H1 (cell line): ENCODE data around the gene MGAT4B. TPM values are rescaled to one million over a fixed set of nuclear protein-coding genes. Genes with fewer than 3 reads are reported as not detected.

ENCODE experiments used
- CTCF ChIA-PET: fragments of 300-600 bp; sonication (Branson Sonifier 250); formaldehyde crosslinking; loops from one replicate; lab custom pipeline; 2021; ENCODE audit not compliant: partially characterized antibody; lab: Charles Lee
- POLR2A ChIA-PET: fragments of 300-600 bp; sonication (Branson Sonifier 250); formaldehyde crosslinking; loops from one replicate; lab custom pipeline; 2021; ENCODE audit warnings: inconsistent platforms; ENCODE audit not compliant: partially characterized antibody; lab: Charles Lee
- DNase-seq, 2 experiments: peaks; one replicate each; pipeline versions ENCODE4 v3.0.0 to v3.0.0-alpha.2; 2010 to 2022; ENCODE audit warnings: low spot score in 2 of 2, low read depth in 1 of 2, mixed read lengths in 1 of 2
- FAIRE-seq: peaks from 2 replicates; lab custom pipeline; 2011; peaks lifted over from hg19 to GRCh38; lab: Jason Lieb, UNC
- H2AFZ ChIP-seq: 2 replicates; pipeline ENCODE4 v1.8.1; 2012; ENCODE audit warnings: low read length, inconsistent platforms
- H2AK5ac ChIP-seq: 2 replicates; pipeline ENCODE4 v1.6.1; 2013; ENCODE audit warnings: low read depth, low read length
- H2BK120ac ChIP-seq: replicated peaks from 2 replicates; pipeline ENCODE3; 2013; ENCODE audit warnings: low read depth, low read length, inconsistent platforms
- H2BK12ac ChIP-seq: 2 replicates; pipeline ENCODE4 v1.6.1; 2013; ENCODE audit warnings: low read depth, low read length
- H2BK15ac ChIP-seq: 2 replicates; pipeline ENCODE4 v1.6.1; 2013; ENCODE audit warnings: low read length
- H2BK20ac ChIP-seq: 2 replicates; pipeline ENCODE4 v1.6.1; 2013; ENCODE audit warnings: low read length
- H2BK5ac ChIP-seq: 2 replicates; pipeline ENCODE4 v1.6.1; 2013; ENCODE audit warnings: low read depth, low read length
- H3K14ac ChIP-seq: 2 replicates; pipeline ENCODE4 v1.6.1; 2013; ENCODE audit warnings: inconsistent platforms; ENCODE audit not compliant: insufficient read length
- H3K18ac ChIP-seq: 2 replicates; pipeline ENCODE4 v1.6.1; 2013; ENCODE audit warnings: low read length; ENCODE audit errors: extremely low read depth
- H3K23ac ChIP-seq: 2 replicates; pipeline ENCODE4 v1.6.1; 2013; ENCODE audit warnings: inconsistent platforms; ENCODE audit not compliant: insufficient read length
- H3K23me2 ChIP-seq: 2 replicates; pipeline ENCODE4 v1.6.1; 2013; ENCODE audit warnings: low read depth, low read length
- H3K27ac ChIP-seq: 2 replicates; pipeline ENCODE4 v1.6.1; 2011; ENCODE audit warnings: low read depth, low read length, inconsistent platforms
- H3K27me3 ChIP-seq, 4 experiments: replicated peaks in 1 of 4; 1 replicate in 1 of 4; 2 replicates in 3 of 4; pipeline versions ENCODE4 v1.6.1 to v1.8.1; 2011 to 2013; ENCODE audit warnings: low read length in 3 of 4, mild to moderate bottlenecking in 3 of 4, inconsistent platforms in 2 of 4, mixed read lengths in 2 of 4, moderate library complexity in 1 of 4; ENCODE audit not compliant: control insufficient read depth in 3 of 4, insufficient read depth in 3 of 4; ENCODE audit errors: extremely low read depth in 1 of 4
- H3K36me3 ChIP-seq, 4 experiments: 2 replicates each; pipeline versions ENCODE4 v1.6.1 to v1.8.1; 2011 to 2013; ENCODE audit warnings: mild to moderate bottlenecking in 4 of 4, low read length in 3 of 4, moderate library complexity in 2 of 4, control low read depth in 1 of 4, inconsistent platforms in 1 of 4; ENCODE audit not compliant: insufficient read depth in 4 of 4, control insufficient read depth in 2 of 4
- H3K4ac ChIP-seq: replicated peaks from 2 replicates; pipeline ENCODE3; 2013; ENCODE audit warnings: low read length, low read depth, mixed read lengths, inconsistent platforms; ENCODE audit not compliant: insufficient read length
- H3K4me1 ChIP-seq, 4 experiments: replicated peaks in 1 of 4; 1 replicate in 1 of 4; 2 replicates in 3 of 4; pipeline versions ENCODE4 v1.6.1 to v1.8.1; 2011 to 2013; ENCODE audit warnings: low read length in 3 of 4, inconsistent platforms in 2 of 4, mixed read lengths in 1 of 4; ENCODE audit not compliant: insufficient read depth in 4 of 4, control insufficient read depth in 3 of 4
- H3K4me2 ChIP-seq, 2 experiments: 2 replicates each; pipeline versions ENCODE4 v1.6.1 to v1.8.1; 2011 to 2013; ENCODE audit warnings: low read depth in 2 of 2, low read length in 2 of 2, control low read depth in 1 of 2, inconsistent platforms in 1 of 2, mild to moderate bottlenecking in 1 of 2; ENCODE audit not compliant: insufficient read depth in 1 of 2
- H3K4me3 ChIP-seq, 4 experiments: fragments of 200-600, 300-600 bp in 1 of 4; sonication (generic), shearing (Covaris generic), sonication (Bioruptor Twin) in 1 of 4; 2 replicates each; pipeline versions ENCODE4 v1.5.1 to v1.8.1; 2011 to 2016; ENCODE audit warnings: low read length in 4 of 4, low read depth in 3 of 4, control low read depth in 2 of 4, inconsistent platforms in 2 of 4, mild to moderate bottlenecking in 2 of 4, mixed read lengths in 1 of 4, moderate library complexity in 1 of 4; ENCODE audit not compliant: insufficient read depth in 2 of 4; ENCODE audit errors: extremely low read depth in 1 of 4
- H3K56ac ChIP-seq: replicated peaks from 2 replicates; pipeline ENCODE3; 2013; ENCODE audit warnings: low read depth, mild to moderate bottlenecking, mixed read lengths, low read length, inconsistent platforms; ENCODE audit not compliant: insufficient read length
- H3K79me1 ChIP-seq: 2 replicates; pipeline ENCODE4 v1.6.1; 2013; ENCODE audit warnings: low read depth, low read length, control low read depth
- H3K79me2 ChIP-seq, 2 experiments: 2 replicates each; pipeline versions ENCODE4 v1.6.1 to v1.8.1; 2012 to 2013; ENCODE audit warnings: low read length in 2 of 2, mild to moderate bottlenecking in 2 of 2, inconsistent platforms in 1 of 2; ENCODE audit not compliant: insufficient read depth in 2 of 2, control insufficient read depth in 1 of 2
- H3K9ac ChIP-seq, 4 experiments: replicated peaks in 1 of 4; 1 replicate in 1 of 4; 2 replicates in 3 of 4; pipeline versions ENCODE4 v1.6.1 to v1.8.1; 2011 to 2013; ENCODE audit warnings: low read depth in 3 of 4, low read length in 3 of 4, control low read depth in 2 of 4, mild to moderate bottlenecking in 2 of 4, moderate library complexity in 2 of 4, inconsistent platforms in 1 of 4; ENCODE audit errors: extremely low read depth in 1 of 4
- H3K9me3 ChIP-seq, 2 experiments: 2 replicates each; pipeline versions ENCODE4 v1.6.1 to v1.8.1; 2012 to 2013; ENCODE audit warnings: mild to moderate bottlenecking in 2 of 2, moderate library complexity in 2 of 2, control low read depth in 1 of 2, inconsistent platforms in 1 of 2, low read depth in 1 of 2, low read length in 1 of 2, mixed read lengths in 1 of 2; ENCODE audit not compliant: insufficient read depth in 2 of 2
- H4K20me1 ChIP-seq, 2 experiments: replicated peaks in 1 of 2; 2 replicates each; pipeline versions ENCODE3 to v1.8.1; 2011 to 2013; ENCODE audit warnings: inconsistent platforms in 2 of 2, low read length in 2 of 2, mild to moderate bottlenecking in 1 of 2; ENCODE audit not compliant: insufficient read depth in 2 of 2, control insufficient read depth in 1 of 2
- H4K5ac ChIP-seq: 2 replicates; pipeline ENCODE4 v1.6.1; 2013; ENCODE audit warnings: low read length, low read depth, mixed read lengths, inconsistent platforms; ENCODE audit not compliant: insufficient read length
- H4K8ac ChIP-seq: 2 replicates; pipeline ENCODE4 v1.8.0; 2013; ENCODE audit warnings: mild to moderate bottlenecking, moderate library complexity, low read length, inconsistent platforms; ENCODE audit not compliant: insufficient read depth; ENCODE audit errors: extremely low read depth
- H4K91ac ChIP-seq: replicated peaks from 2 replicates; pipeline ENCODE3; 2013; ENCODE audit warnings: low read length, mixed read lengths, inconsistent platforms; ENCODE audit not compliant: insufficient read length
- ASH2L ChIP-seq: fragments of 200-600, 300-600 bp; sonication (generic); IDR thresholded peaks from one replicate; pipeline ENCODE4 v1.7.1; 2017; ENCODE audit warnings: low read length
- BACH1 ChIP-seq: IDR thresholded peaks from 2 replicates; pipeline ENCODE4 v1.6.1; 2012; ENCODE audit warnings: low read length, improper control_type of control experiment
- PHF8 ChIP-seq: fragments of 200-600 bp; sonication (generic); conservative IDR thresholded peaks from 2 replicates; pipeline ENCODE4 v1.7.1; 2012; ENCODE audit warnings: low read depth, mild to moderate bottlenecking, inconsistent platforms, low read length, moderate library complexity
- POU5F1 ChIP-seq: IDR thresholded peaks from 2 replicates; pipeline ENCODE4 v1.6.1; 2011; ENCODE audit warnings: low read depth, mild to moderate bottlenecking, low read length, moderate library complexity
- RNF2 ChIP-seq: fragments of 200-900, 300-1000 bp; sonication (generic); IDR thresholded peaks from 2 replicates; pipeline ENCODE4 v1.7.1; 2016; ENCODE audit warnings: borderline replicate concordance, low read depth, mild to moderate bottlenecking, antibody characterized with exemption, low read length; ENCODE audit not compliant: poor library complexity, severe bottlenecking; ENCODE audit errors: missing control alignments
- ZNF274 ChIP-seq: IDR thresholded peaks from 2 replicates; pipeline ENCODE4 v1.7.0; 2012; ENCODE audit warnings: low read length, borderline replicate concordance; ENCODE audit errors: extremely low read depth
- WGBS, 2 experiments: shearing (Covaris generic) in 1 of 2; methylation state at CpG; one replicate each; pipeline versions ENCODE4 v1.1.6 to v1.1.7; 2013 to 2015; ENCODE audit warnings: low lambda C conversion rate in 2 of 2, mixed read lengths in 2 of 2, inconsistent platforms in 1 of 2, low coverage in 1 of 2, missing lambda C conversion rate in 1 of 2; ENCODE audit not compliant: insufficient replicate concordance in 2 of 2, insufficient coverage in 1 of 2, insufficient read length in 1 of 2; ENCODE audit errors: extremely low coverage in 1 of 2, missing lambda C conversion rate in 1 of 2; 5-methylcytosine and 5-hydroxymethylcytosine counted together
- polyA plus RNA-seq, 7 experiments: library from polyadenylated mRNA; depleted of rRNA in 3 of 7; stranded (reverse) in 5 of 7; unstranded in 2 of 7; fragments of >200 nt in 5 of 7; fragments of 200-250 nt in 2 of 7; gene quantifications; 1 replicate in 5 of 7; 2 replicates in 1 of 7; 4 replicates in 1 of 7; pipeline versions ENCODE4 v1.2.1 to v1.2.3, GENCODE V29; 2011 to 2013; ENCODE audit warnings: missing spikeins in 2 of 7, mixed read lengths in 2 of 7
- total RNA-seq: library from RNA; stranded (reverse); fragmentation: NEBNext Ultra II Directional; extraction: Animal tissue kit (Norgen Biotek cat#: 25700); gene quantifications from 2 replicates; pipeline ENCODE4 v1.2.1, GENCODE V29; 2021

The MGAT4B gene
- total and polyA plus RNA-seq, 2 of the 8 experiments (the other 6 are each of a cell fraction or from before 2014, with no cell fraction given): 116 to 128 TPM

DNA sequence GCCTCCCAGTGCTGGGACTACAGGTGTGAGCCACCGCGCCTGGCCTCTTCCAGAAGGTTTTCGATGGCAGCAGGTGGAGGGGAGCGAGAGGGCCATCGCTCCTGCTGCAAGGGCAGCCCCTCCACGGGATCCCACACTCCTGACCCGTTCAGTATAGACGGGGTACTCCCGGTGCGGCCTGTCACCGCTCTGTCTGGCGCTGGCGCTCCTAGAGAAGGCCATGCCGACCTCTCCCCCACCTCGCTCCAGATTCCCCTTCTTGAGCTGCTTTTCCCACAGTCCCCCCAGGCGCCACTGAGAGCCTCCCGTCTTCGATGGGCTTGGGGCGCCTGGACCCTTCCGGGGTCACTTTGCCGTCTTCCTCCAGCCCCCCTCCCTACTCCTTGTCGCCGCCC is 9.7 kb upstream of the MGAT4B start:
- Histone ChIP-seq H3K27ac (no peak overlapping the region), H2BK12ac (no peak overlapping the region), H3K4me2 (peak overlapping the region; percentile 54 to 71), H4K20me1 (no peaks in the 10 kb centered on the region), H3K18ac (no peak overlapping the region), H2BK20ac (no peak overlapping the region), H3K79me2 (peaks cover 0 to 4% of the 10 kb centered on the region in 2 experiments; a peak in 2 of 4 replicates), H3K27me3 (peaks cover 0 to 5% (median 2%) of the 10 kb centered on the region in 4 experiments; a peak in 2 of 7 replicates), H3K9ac (no peak overlapping the region), H2AFZ (no peak overlapping the region), H3K9me3 (no peaks in the 10 kb centered on the region), H3K36me3 (peaks cover 0 to 5% (median 0%) of the 10 kb centered on the region in 4 experiments; a peak in 1 of 8 replicates), H3K14ac (no peak overlapping the region), H3K4me3 (peak overlapping the region; percentile 32 to 62 (median 40)), H3K4ac (no peak overlapping the region), H2BK15ac (no peak overlapping the region), H2AK5ac (no peak overlapping the region), H2BK5ac (no peak overlapping the region), H4K5ac (no peak overlapping the region), H3K56ac (no peak overlapping the region), H4K91ac (no peak overlapping the region), H3K4me1 (peaks cover 0 to 31% (median 27%) of the 10 kb centered on the region in 4 experiments; a peak in 6 of 7 replicates), H3K23ac (no peak overlapping the region), H2BK120ac (no peak overlapping the region), H3K79me1 (no peaks in the 10 kb centered on the region), H4K8ac (no peak overlapping the region), H3K23me2 (peaks cover 13% of the 10 kb centered on the region; the same call in 1 of the 2 replicates)
- ChIA-PET CTCF (interaction anchor here (1.4 to 3.3 kb wide), 2 partner anchors 14 to 54 kb away, joined by 6 to 11 read pairs; no protein-coding TSS in a partner anchor), POLR2A (interaction anchor here (1.1 to 12.6 kb wide), 8 partner anchors 11 to 254 kb away, joined by 3 to 207 read pairs (median 4); partner anchors contain the start of genes HNRNPH1, LTC4S and MGAT4B)
- DNase-seq (no peak), FAIRE-seq (no peak)
- 43% methylated on average over 19 of the region's 23 CpGs; no CpG with 5 or more reads in 1 of the 2 experiments for WGBS, 2 experiments
- TF ChIP-seq ZNF274 (no peak), ASH2L (no peak), POU5F1 (no peak), PHF8 (no peak), RNF2 (no peak), BACH1 (no peak)
